ENCODE results near the gene MEF2D.

The MEF2D gene

DNA sequence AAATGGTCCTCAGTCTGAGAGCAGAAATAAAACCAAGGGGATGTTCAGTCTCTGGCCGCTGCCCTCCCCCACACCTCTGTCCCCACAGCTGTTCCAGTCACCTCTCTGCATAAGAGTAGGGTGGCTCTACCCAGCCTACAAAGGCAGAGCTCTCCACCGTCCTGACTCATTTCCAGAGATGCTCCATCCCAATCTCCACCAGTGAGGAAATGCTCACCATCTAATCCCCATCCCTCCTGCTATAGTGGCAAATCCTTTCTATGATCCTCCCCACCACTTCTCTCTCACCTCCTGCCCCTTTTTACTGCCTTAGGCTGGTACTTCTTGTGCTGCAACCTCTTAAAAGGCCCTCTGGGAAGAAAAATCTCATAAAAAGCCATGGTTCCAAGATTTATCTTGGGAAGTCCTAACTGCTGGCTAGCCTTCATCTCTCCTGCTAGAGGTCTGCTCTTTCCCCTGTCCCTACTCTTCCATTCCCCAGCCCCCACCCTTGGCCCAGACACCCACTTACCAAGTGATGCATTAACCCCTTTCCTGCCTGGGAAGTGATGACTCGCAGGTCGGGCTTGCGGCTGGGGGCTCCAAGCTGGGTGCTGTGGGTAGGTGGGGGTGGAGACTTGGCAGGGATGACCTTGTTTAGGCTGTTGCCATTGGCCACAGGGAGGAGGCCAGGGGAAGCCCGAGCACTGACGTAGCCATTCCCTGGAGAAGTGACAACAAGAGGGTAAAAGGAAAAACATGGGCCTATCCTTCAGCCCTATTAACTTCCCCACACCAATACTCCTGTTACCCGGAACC lies 23.9 kb downstream of the MEF2D start:
- Histone ChIP-seq H3K9me3 (replicated peaks in 1 of 2; ENCODE audit: control insufficient read depth in 2 of 2, insufficient read depth in 1 of 2, low read depth in 1 of 2, low read length in 2 of 2) (peaks cover 0 to 1% of the 10 kb centered on the region in 2 donors), H3K4me2 (ENCODE audit: insufficient read depth, low read length, poor library complexity, severe bottlenecking) (no peak overlapping the region), H3K9ac (ENCODE audit: low read depth, low read length, poor library complexity) (no peak overlapping the region), H3K23ac (ENCODE audit: low read depth, low read length, poor library complexity) (no peak overlapping the region), H2AK5ac (ENCODE audit: low read depth, low read length) (no peak overlapping the region), H4K91ac (ENCODE audit: low read depth, low read length, poor library complexity) (no peak overlapping the region), H3K36me3 (replicated peaks in 1 of 2; ENCODE audit: control insufficient read depth in 2 of 2, insufficient read depth in 2 of 2, low read length in 2 of 2) (peaks cover 28 to 90% of the 10 kb centered on the region in 2 donors), H3K4ac (ENCODE audit: low read length) (no peak overlapping the region), H3K14ac (ENCODE audit: low read length) (no peak overlapping the region), H2BK5ac (ENCODE audit: low read length) (no peak overlapping the region), H3K79me1 (ENCODE audit: low read depth, low read length) (no peaks in the 10 kb centered on the region), H3K27me3 (ENCODE audit: control insufficient read depth in 3 of 3, insufficient read depth in 3 of 3, low read depth in 1 of 3, low read length in 3 of 3) (no peaks in the 10 kb centered on the region), H3K27ac (replicated peaks; ENCODE audit: low read length) (no peak overlapping the region), H2AFZ (ENCODE audit: low read length) (no peak overlapping the region), H2BK12ac (ENCODE audit: low read length) (no peak overlapping the region), H3K4me3 (ENCODE audit: low read length in 2 of 2) (peak overlapping the region in 1 of 2 donors; percentile 47), H2BK120ac (ENCODE audit: low read depth, low read length) (no peak overlapping the region), H2BK15ac (ENCODE audit: low read length) (no peak overlapping the region), H3K4me1 (ENCODE audit: control insufficient read depth in 2 of 2, insufficient read depth in 1 of 2, low read depth in 1 of 2, low read length in 2 of 2) (peaks cover 0 to 3% of the 10 kb centered on the region in 2 donors), H3K18ac (ENCODE audit: low read length) (no peak overlapping the region), H4K8ac (ENCODE audit: low read depth, low read length) (no peak overlapping the region)
- WGBS, 2 donors (ENCODE audit: extremely low coverage in 2 of 2, insufficient read length in 2 of 2, insufficient replicate concordance in 1 of 2): no CpG with 5 or more reads among the region's 8 CpGs
- DNase-seq (ENCODE audit: low spot score): no peak

DNA sequence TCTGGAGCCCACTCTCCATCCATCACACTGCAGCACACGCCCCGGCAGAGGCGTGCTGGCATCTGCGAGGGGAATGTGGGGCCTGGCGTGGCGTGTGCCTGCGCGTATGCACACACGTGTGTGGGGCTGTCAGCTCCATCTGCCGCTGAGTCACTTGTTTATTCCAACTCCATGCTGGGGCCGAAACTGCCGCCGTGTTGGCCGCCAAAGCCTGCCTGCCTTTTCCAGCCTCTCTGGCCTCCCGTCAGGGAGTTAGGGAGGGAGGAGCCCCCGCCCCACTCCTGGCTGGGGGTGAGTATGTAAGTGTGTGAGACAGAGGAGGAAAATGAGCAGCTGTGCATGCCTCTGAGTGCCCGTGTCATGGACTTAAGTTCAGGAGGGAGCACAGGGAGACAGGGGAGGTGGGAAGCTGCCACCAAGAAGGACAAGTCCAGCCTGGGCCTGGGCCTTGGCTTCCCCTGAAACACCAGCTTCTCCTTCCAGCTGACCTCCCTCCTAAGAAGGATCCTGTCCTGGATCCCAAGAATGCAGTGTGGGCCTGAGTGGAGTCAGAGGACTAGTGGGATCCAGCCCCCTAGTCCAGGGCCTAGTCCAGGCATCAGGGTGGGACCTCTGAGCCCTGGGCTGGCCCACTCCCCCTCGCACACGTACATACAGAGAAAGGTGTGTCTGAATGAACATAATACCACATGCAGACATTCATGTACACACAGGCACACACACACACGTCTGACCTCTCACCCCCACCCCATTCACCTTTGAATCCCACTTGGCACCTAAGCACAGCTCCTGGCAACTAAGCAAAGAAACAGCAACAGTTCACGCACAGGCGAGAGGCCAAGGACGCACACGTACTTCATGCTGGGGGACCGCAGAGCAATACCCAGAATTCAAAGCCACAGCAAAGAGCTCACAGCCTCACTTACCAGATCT lies 24.7 kb downstream of the MEF2D start:
- Histone ChIP-seq H2BK5ac (ENCODE audit: low read length) (no peak overlapping the region), H2BK120ac (ENCODE audit: low read depth, low read length) (no peak overlapping the region), H3K23ac (ENCODE audit: low read depth, low read length, poor library complexity) (peak overlapping the region; percentile 11), H3K4me2 (ENCODE audit: insufficient read depth, low read length, poor library complexity, severe bottlenecking) (no peak overlapping the region), H3K18ac (ENCODE audit: low read length) (no peak overlapping the region), H3K4me3 (ENCODE audit: low read length in 2 of 2) (peak overlapping the region in 1 of 2 donors; percentile 47), H2BK15ac (ENCODE audit: low read length) (no peak overlapping the region), H3K14ac (ENCODE audit: low read length) (no peak overlapping the region), H4K8ac (ENCODE audit: low read depth, low read length) (no peak overlapping the region), H3K4me1 (ENCODE audit: control insufficient read depth in 2 of 2, insufficient read depth in 1 of 2, low read depth in 1 of 2, low read length in 2 of 2) (peaks cover 0 to 3% of the 10 kb centered on the region in 2 donors), H3K79me1 (ENCODE audit: low read depth, low read length) (no peaks in the 10 kb centered on the region), H3K36me3 (replicated peaks in 1 of 2; ENCODE audit: control insufficient read depth in 2 of 2, insufficient read depth in 2 of 2, low read length in 2 of 2) (peaks cover 29 to 83% of the 10 kb centered on the region in 2 donors), H4K91ac (ENCODE audit: low read depth, low read length, poor library complexity) (no peak overlapping the region), H3K27me3 (ENCODE audit: control insufficient read depth in 3 of 3, insufficient read depth in 3 of 3, low read depth in 1 of 3, low read length in 3 of 3) (no peaks in the 10 kb centered on the region), H3K27ac (replicated peaks; ENCODE audit: low read length) (no peak overlapping the region), H3K9ac (ENCODE audit: low read depth, low read length, poor library complexity) (peak overlapping the region; percentile 26), H2AK5ac (ENCODE audit: low read depth, low read length) (no peak overlapping the region), H2AFZ (ENCODE audit: low read length) (no peak overlapping the region), H3K9me3 (replicated peaks in 1 of 2; ENCODE audit: control insufficient read depth in 2 of 2, insufficient read depth in 1 of 2, low read depth in 1 of 2, low read length in 2 of 2) (peaks cover 0 to 1% of the 10 kb centered on the region in 2 donors), H2BK12ac (ENCODE audit: low read length) (no peak overlapping the region), H3K4ac (ENCODE audit: low read length) (no peak overlapping the region)
- DNase-seq (ENCODE audit: low spot score): no peak
- WGBS, 2 donors (ENCODE audit: extremely low coverage in 2 of 2, insufficient read length in 2 of 2, insufficient replicate concordance in 1 of 2): no CpG with 5 or more reads among the region's 25 CpGs

GRCh38 chr1:156474966-156475365 lies 25.6 kb downstream of the MEF2D start:
- no peak overlapping the region for H3K4me2 ChIP-seq (ENCODE audit: insufficient read depth, low read length, poor library complexity, severe bottlenecking)
- no peak overlapping the region for H3K27ac ChIP-seq (replicated peaks; ENCODE audit: low read length)
- no peak overlapping the region for H2AK5ac ChIP-seq (ENCODE audit: low read depth, low read length)
- H3K9me3 ChIP-seq (replicated peaks in 1 of 2; ENCODE audit: control insufficient read depth in 2 of 2, insufficient read depth in 1 of 2, low read depth in 1 of 2, low read length in 2 of 2): peaks cover 0 to 1% of the 10 kb centered on the region in 2 donors
- no peak for DNase-seq (ENCODE audit: low spot score)
- H4K8ac ChIP-seq (ENCODE audit: low read depth, low read length): no peak overlapping the region
- H3K4me3 ChIP-seq (ENCODE audit: low read length in 2 of 2): no peak overlapping the region
- H3K27me3 ChIP-seq (ENCODE audit: control insufficient read depth in 3 of 3, insufficient read depth in 3 of 3, low read depth in 1 of 3, low read length in 3 of 3): no peaks in the 10 kb centered on the region
- peaks cover 23 to 74% of the 10 kb centered on the region in 2 donors for H3K36me3 ChIP-seq (replicated peaks in 1 of 2; ENCODE audit: control insufficient read depth in 2 of 2, insufficient read depth in 2 of 2, low read length in 2 of 2)
- H3K23ac ChIP-seq (ENCODE audit: low read depth, low read length, poor library complexity): no peak overlapping the region
- no peaks in the 10 kb centered on the region for H3K79me1 ChIP-seq (ENCODE audit: low read depth, low read length)
- H3K9ac ChIP-seq (ENCODE audit: low read depth, low read length, poor library complexity): no peak overlapping the region
- H2AFZ ChIP-seq (ENCODE audit: low read length): no peak overlapping the region
- H2BK12ac ChIP-seq (ENCODE audit: low read length): no peak overlapping the region
- H2BK15ac ChIP-seq (ENCODE audit: low read length): no peak overlapping the region
- WGBS, 2 donors (ENCODE audit: extremely low coverage in 2 of 2, insufficient read length in 2 of 2, insufficient replicate concordance in 1 of 2): no CpG with 5 or more reads among the region's 7 CpGs
- H3K4me1 ChIP-seq (ENCODE audit: control insufficient read depth in 2 of 2, insufficient read depth in 1 of 2, low read depth in 1 of 2, low read length in 2 of 2): peaks cover 0 to 3% of the 10 kb centered on the region in 2 donors
- H3K18ac ChIP-seq (ENCODE audit: low read length): no peak overlapping the region
- H3K14ac ChIP-seq (ENCODE audit: low read length): no peak overlapping the region
- H2BK5ac ChIP-seq (ENCODE audit: low read length): no peak overlapping the region
- no peak overlapping the region for H3K4ac ChIP-seq (ENCODE audit: low read length)
- H4K91ac ChIP-seq (ENCODE audit: low read depth, low read length, poor library complexity): no peak overlapping the region
- no peak overlapping the region for H2BK120ac ChIP-seq (ENCODE audit: low read depth, low read length)

Measured in neuronal stem cell (in vitro differentiated cells).